GOT3 (cell line): ENCODE data around the gene CEP290.
A peak's percentile ranks its signal among the peaks of the same experiment; 100 is the strongest.

ENCODE experiments used
- DNase-seq: peaks from one replicate; lab custom pipeline; 2025; ENCODE audit warnings: mixed read lengths; lab: John Stamatoyannopoulos, UW

CEP290 gene

GRCh38 chr12:88141774-88142609, at the start of gene CEP290, which contains the start of gene TMTC3:
Gene CEP290, minus strand, starts transcription at chr12:88142088. Its CDS starts 781 bp downstream, at chr12:88141307.
Gene TMTC3, plus strand, starts transcription at chr12:88142307. Its CDS starts 6,009 bp downstream, at chr12:88148316.
- peak; percentile 72 for DNase-seq

- DNase-seq = no peak
Measured at GRCh38 chr12:88188180-88188579, 46.3 kb upstream of the CEP290 start.

GRCh38 chr12:88187571-88187970, 45.7 kb upstream of the CEP290 start:
- no peak for DNase-seq

GRCh38 chr12:88185988-88186387, 44.1 kb upstream of the CEP290 start:
- no peak for DNase-seq

- DNase-seq = no peak
Measured at GRCh38 chr12:88185279-88185678, 43.4 kb upstream of the CEP290 start.

- no peak for DNase-seq
Measured at GRCh38 chr12:88184196-88184595, 42.3 kb upstream of the CEP290 start.

- DNase-seq = no peak
Measured at GRCh38 chr12:88182416-88182815, 40.5 kb upstream of the CEP290 start.

- DNase-seq = no peak
Measured at GRCh38 chr12:88181881-88182280, 40.0 kb upstream of the CEP290 start.

GRCh38 chr12:88179436-88180014, 37.6 kb upstream of the CEP290 start:
- no peak for DNase-seq

GRCh38 chr12:88175544-88175943, 33.7 kb upstream of the CEP290 start:
- no peak for DNase-seq

- no peak for DNase-seq
Measured at GRCh38 chr12:88172844-88173407, 31.0 kb upstream of the CEP290 start.

GRCh38 chr12:88167384-88167783, 25.5 kb upstream of the CEP290 start:
- DNase-seq = no peak

- no peak for DNase-seq
Measured at GRCh38 chr12:88166179-88166578, 24.3 kb upstream of the CEP290 start.

- no peak for DNase-seq
Measured at GRCh38 chr12:88163371-88163770, 21.5 kb upstream of the CEP290 start.

- DNase-seq = no peak
Measured at GRCh38 chr12:88156075-88156654, 14.3 kb upstream of the CEP290 start.

GRCh38 chr12:88153959-88154358, 12.1 kb upstream of the CEP290 start:
- no peak for DNase-seq

- no peak for DNase-seq
Measured at GRCh38 chr12:88150063-88150462, 8.2 kb upstream of the CEP290 start.

- DNase-seq = no peak
Measured at GRCh38 chr12:88145567-88146505, 3.9 kb upstream of the CEP290 start.

- no peak for DNase-seq
Measured at GRCh38 chr12:88144546-88145468, 2.9 kb upstream of the CEP290 start.

GRCh38 chr12:88144037-88144436, 2.1 kb upstream of the CEP290 start:
- DNase-seq = no peak

GRCh38 chr12:88142610-88142991, 713 bp upstream of the CEP290 start:
- DNase-seq = no peak
